Gastrocnemius medialis (tissue), 4 donors: Measurements from ENCODE around the gene DENND1A. TPM values are rescaled to one million over a fixed set of nuclear protein-coding genes. Genes with fewer than 3 reads are reported as not detected.

Experiments
- ATAC-seq, 2 donors: fragments of 150-250 bp; one replicate each; pipeline ENCODE4 v1.9.1; 2016
- DNase-seq, 2 donors: peaks; one replicate each; pipeline ENCODE4 v3.0.0-alpha.2; 2019
- H3K27ac ChIP-seq, 4 donors: fragments of 200-600 bp; sonication (generic); 1 replicate in 1 of 4; 2 replicates in 3 of 4; pipeline ENCODE4 v1.5.1; 2016 to 2018; ENCODE audit warnings: mild to moderate bottlenecking in 2 of 4, moderate library complexity in 1 of 4
- H3K27me3 ChIP-seq, 3 donors: fragments of 200-600 bp; sonication (generic) in 2 of 3; 1 replicate in 1 of 3; 2 replicates in 2 of 3; pipeline versions ENCODE4 v1.5.1 to v1.6.0; 2016 to 2019; ENCODE audit warnings: mild to moderate bottlenecking in 1 of 3, moderate library complexity in 1 of 3
- H3K36me3 ChIP-seq, 2 donors: fragments of 200-600 bp; sonication (generic) in 1 of 2; one replicate each; pipeline ENCODE4 v1.5.1; 2017 to 2018
- H3K4me1 ChIP-seq, 2 donors: fragments of 200-600 bp; sonication (generic) in 1 of 2; one replicate each; pipeline ENCODE4 v1.5.1; 2016 to 2017; ENCODE audit warnings: mild to moderate bottlenecking in 2 of 2
- H3K4me3 ChIP-seq, 4 donors: fragments of 200-600 bp; sonication (generic) in 3 of 4; 1 replicate in 1 of 4; 2 replicates in 3 of 4; pipeline ENCODE4 v1.5.1; 2016 to 2019; ENCODE audit warnings: mild to moderate bottlenecking in 2 of 4
- H3K9me3 ChIP-seq, 3 donors: fragments of 200-600 bp; sonication (generic) in 2 of 3; 1 replicate in 1 of 3; 2 replicates in 2 of 3; pipeline ENCODE4 v1.5.1; 2016 to 2019
- CTCF ChIP-seq, 5 experiments: fragments of 450-650 bp in 3 of 5; fragments of 200-600 bp in 2 of 5; sonication (generic) in 2 of 5; IDR thresholded peaks in 4 of 5; conservative IDR thresholded peaks in 1 of 5; 1 replicate in 4 of 5; 2 replicates in 1 of 5; pipeline ENCODE4 v1.5.1; 2016 to 2019; ENCODE audit warnings: antibody characterized with exemption in 5 of 5, mild to moderate bottlenecking in 3 of 5, moderate library complexity in 3 of 5
- POLR2A ChIP-seq, 2 donors: fragments of 450-650 bp; IDR thresholded peaks; one replicate each; pipeline ENCODE4 v1.6.1; 2017; ENCODE audit warnings: antibody characterized with exemption in 2 of 2, mild to moderate bottlenecking in 2 of 2, moderate library complexity in 2 of 2
- in situ Hi-C, 4 donors: fragments of 200-750 bp; cut with MboI; loops; one replicate each; pipeline versions ENCODE4 v1.15.0 to v1.8.0; 2017; ENCODE audit warnings: low sequenced_read_pairs in 4 of 4
- intact Hi-C: fragments of 100-400 bp; cut with DNase I; formaldehyde crosslinking; loops from one replicate; pipeline ENCODE4 v1.15.1; 2023; ENCODE audit warnings: low total_unique reads
- total RNA-seq, 4 donors: library from RNA; depleted of rRNA; stranded (reverse); fragments of >200 nt; gene quantifications; one replicate each; pipeline versions ENCODE4 v1.1.0 to v1.2.3, GENCODE V29; 2016

Gene DENND1A
- total RNA-seq, 4 donors from 2014 or later, result 14.1 to 24.6 (median 16.4) TPM

GRCh38 chr9:123508048-123508447, 421.9 kb downstream of the DENND1A start:
- no peaks in the 10 kb centered on the region for H3K36me3 ChIP-seq
- no peaks in the 10 kb centered on the region for H3K9me3 ChIP-seq
- no peak overlapping the region for H3K4me3 ChIP-seq
- intact Hi-C loops (no loop called here), in situ Hi-C loops (no loop called here)
- no peak overlapping the region for H3K27ac ChIP-seq
- no peaks in the 10 kb centered on the region for H3K4me1 ChIP-seq
- DNase-seq (no peak), ATAC-seq (no peak)
- no peaks in the 10 kb centered on the region for H3K27me3 ChIP-seq
- no peak for TF ChIP-seq POLR2A (IDR thresholded peaks at IDR 0.05)
- no peak for TF ChIP-seq CTCF (IDR thresholded peaks at IDR 0.05 in 4 of 5, conservative IDR thresholded peaks at IDR 0.05 in 1 of 5)

GRCh38 chr9:123505496-123505895, 424.4 kb downstream of the DENND1A start:
- intact Hi-C loops, result no loop called here
- no peaks in the 10 kb centered on the region for H3K27me3 ChIP-seq
- H3K4me3 ChIP-seq, result no peak overlapping the region
- no peak for TF ChIP-seq POLR2A (IDR thresholded peaks at IDR 0.05)
- no peak for TF ChIP-seq CTCF (IDR thresholded peaks at IDR 0.05 in 4 of 5, conservative IDR thresholded peaks at IDR 0.05 in 1 of 5)
- in situ Hi-C loops, result no loop called here
- H3K4me1 ChIP-seq, result no peaks in the 10 kb centered on the region
- no peaks in the 10 kb centered on the region for H3K9me3 ChIP-seq
- ATAC-seq, result no peak
- H3K36me3 ChIP-seq, result no peaks in the 10 kb centered on the region
- H3K27ac ChIP-seq, result no peak overlapping the region
- no peak for DNase-seq

GRCh38 chr9:123500336-123500735, 429.6 kb downstream of the DENND1A start:
- DNase-seq (no peak), ATAC-seq (no peak)
- Histone ChIP-seq H3K4me3 (no peak overlapping the region), H3K4me1 (no peaks in the 10 kb centered on the region), H3K27me3 (no peaks in the 10 kb centered on the region), H3K9me3 (no peaks in the 10 kb centered on the region), H3K27ac (no peak overlapping the region), H3K36me3 (no peaks in the 10 kb centered on the region)
- intact Hi-C loops, result no loop called here
- TF ChIP-seq CTCF (IDR thresholded peaks at IDR 0.05 in 4 of 5, conservative IDR thresholded peaks at IDR 0.05 in 1 of 5), result no peak
- no peak for TF ChIP-seq POLR2A (IDR thresholded peaks at IDR 0.05)
- in situ Hi-C loops, result no loop called here

GRCh38 chr9:123497830-123498229, 432.1 kb downstream of the DENND1A start:
- intact Hi-C loops, result no loop called here
- TF ChIP-seq CTCF (IDR thresholded peaks at IDR 0.05 in 4 of 5, conservative IDR thresholded peaks at IDR 0.05 in 1 of 5), result no peak
- TF ChIP-seq POLR2A (IDR thresholded peaks at IDR 0.05), result no peak
- H3K27me3 ChIP-seq, result no peaks in the 10 kb centered on the region

GRCh38 chr9:123495731-123496130, 434.2 kb downstream of the DENND1A start:
- ATAC-seq (no peak), DNase-seq (no peak)
- in situ Hi-C loops, result no loop called here
- no peaks in the 10 kb centered on the region for H3K4me1 ChIP-seq
- H3K27me3 ChIP-seq, result no peaks in the 10 kb centered on the region
- TF ChIP-seq POLR2A (IDR thresholded peaks at IDR 0.05), result no peak
- TF ChIP-seq CTCF (IDR thresholded peaks at IDR 0.05 in 4 of 5, conservative IDR thresholded peaks at IDR 0.05 in 1 of 5), result no peak
- no peak overlapping the region for H3K27ac ChIP-seq
- H3K9me3 ChIP-seq, result no peaks in the 10 kb centered on the region
- H3K36me3 ChIP-seq, result no peaks in the 10 kb centered on the region
- intact Hi-C loops, result no loop called here
- no peak overlapping the region for H3K4me3 ChIP-seq

More at GRCh38 chr9:123497830-123498229, 432.1 kb downstream of the DENND1A start:
- in situ Hi-C loops, result no loop called here
- Histone ChIP-seq H3K36me3 (no peaks in the 10 kb centered on the region), H3K4me3 (no peak overlapping the region), H3K4me1 (no peaks in the 10 kb centered on the region), H3K9me3 (no peaks in the 10 kb centered on the region), H3K27ac (no peak overlapping the region)
- DNase-seq (no peak), ATAC-seq (no peak)
